Measurements from ENCODE around the gene METTL23. TPM values are rescaled to one million over a fixed set of nuclear protein-coding genes. Genes with fewer than 3 reads are reported as not detected.
A peak's percentile ranks its signal among the peaks of the same experiment; 100 is the strongest.

METTL23 gene
- total RNA-seq, 2 experiments from 2014 or later = 30.7 to 30.9 TPM

GRCh38 chr17:76681222-76682137 is 45.2 kb upstream of the METTL23 start:
- intact Hi-C loops (cut with micrococcal nuclease) = no loop called here
- H3K36me3 Mint-ChIP-seq (ENCODE audit: low read depth) = no peaks in the 10 kb centered on the region
- CTCF ChIA-PET = interaction anchor here (0.6 to 3.3 kb wide), 43 partner anchors 9 to 179 kb away, joined by 3 to 41 read pairs (median 4); partner anchors contain the start of genes MXRA7, PRCD and ST6GALNAC1
- ATAC-seq (peak; percentile 80), DNase-seq (peak; percentile 87)
- no peaks in the 10 kb centered on the region for H3K27me3 Mint-ChIP-seq
- peak; percentile 81 for TF ChIP-seq CTCF (IDR thresholded peaks at IDR 0.05)
- H3K4me1 Mint-ChIP-seq (ENCODE audit: low read depth) = peaks cover 5% of the 10 kb centered on the region
- no peak overlapping the region for H3K4me3 Mint-ChIP-seq
- no peaks in the 10 kb centered on the region for H3K9me3 Mint-ChIP-seq
- H3K27ac Mint-ChIP-seq = no peak overlapping the region
- POLR2A ChIA-PET = interaction anchor here (0.6 to 1.2 kb wide), 4 partner anchors 10 to 329 kb away, joined by 3 to 4 read pairs (median 4); no protein-coding TSS in a partner anchor

- no peak overlapping the region for H3K4me3 Mint-ChIP-seq
- no peak for ATAC-seq
- no peaks in the 10 kb centered on the region for H3K36me3 Mint-ChIP-seq (ENCODE audit: low read depth)
- H3K27ac Mint-ChIP-seq = no peak overlapping the region
- intact Hi-C loops (cut with micrococcal nuclease) = no loop called here
- DNase-seq = no peak
- H3K9me3 Mint-ChIP-seq = no peaks in the 10 kb centered on the region
- CTCF ChIA-PET = interaction anchor here (0.9 to 3.3 kb wide), 24 partner anchors 8 to 167 kb away, joined by 3 to 41 read pairs (median 8); partner anchors contain the start of genes MXRA7 and ST6GALNAC1
- POLR2A ChIA-PET = interaction anchor here (1.0 to 1.2 kb wide), 2 partner anchors 115 to 124 kb away, joined by 3 to 4 read pairs; no protein-coding TSS in a partner anchor
- H3K4me1 Mint-ChIP-seq (ENCODE audit: low read depth) = peaks cover 5% of the 10 kb centered on the region
- H3K27me3 Mint-ChIP-seq = no peaks in the 10 kb centered on the region
- TF ChIP-seq CTCF (IDR thresholded peaks at IDR 0.05) = no peak
These were observed 44.3 kb upstream of the METTL23 start for GRCh38 chr17:76682296-76682695.

- ChIA-PET CTCF (interaction anchor here (0.9 to 3.3 kb wide), 5 partner anchors 11 to 162 kb away, joined by 3 to 41 read pairs (median 3); no protein-coding TSS in a partner anchor), POLR2A (no interaction called here)
- H3K27ac Mint-ChIP-seq = no peak overlapping the region
- no peaks in the 10 kb centered on the region for H3K9me3 Mint-ChIP-seq
- H3K27me3 Mint-ChIP-seq = no peaks in the 10 kb centered on the region
- ATAC-seq (no peak), DNase-seq (no peak)
- peaks cover 5% of the 10 kb centered on the region for H3K4me1 Mint-ChIP-seq (ENCODE audit: low read depth)
- H3K36me3 Mint-ChIP-seq (ENCODE audit: low read depth) = no peaks in the 10 kb centered on the region
- TF ChIP-seq CTCF (IDR thresholded peaks at IDR 0.05) = no peak
- H3K4me3 Mint-ChIP-seq = no peak overlapping the region
- intact Hi-C loops (cut with micrococcal nuclease) = no loop called here
These were observed 43.5 kb upstream of the METTL23 start for GRCh38 chr17:76683011-76683755.

GRCh38 chr17:76683921-76684745 is 42.5 kb upstream of the METTL23 start:
- no peaks in the 10 kb centered on the region for H3K27me3 Mint-ChIP-seq
- ChIA-PET POLR2A (interaction anchor here (1.0 kb wide), 1 partner anchor 13 kb away, joined by 5 read pairs; no protein-coding TSS in a partner anchor), CTCF (interaction anchor here (0.8 to 2.2 kb wide), 6 partner anchors 9 to 137 kb away, joined by 3 to 6 read pairs (median 3); no protein-coding TSS in a partner anchor)
- no peak overlapping the region for H3K27ac Mint-ChIP-seq
- ATAC-seq (no peak), DNase-seq (no peak)
- H3K36me3 Mint-ChIP-seq (ENCODE audit: low read depth) = no peaks in the 10 kb centered on the region
- H3K4me1 Mint-ChIP-seq (ENCODE audit: low read depth) = peaks cover 5% of the 10 kb centered on the region
- intact Hi-C loops (cut with micrococcal nuclease) = no loop called here
- no peak for TF ChIP-seq CTCF (IDR thresholded peaks at IDR 0.05)
- H3K9me3 Mint-ChIP-seq = no peaks in the 10 kb centered on the region
- no peak overlapping the region for H3K4me3 Mint-ChIP-seq
